IMR-90 (cell line): Measurements from ENCODE around the gene PPP5C. TPM values are rescaled to one million over a fixed set of nuclear protein-coding genes. Genes with fewer than 3 reads are reported as not detected.

ENCODE experiments used
- ATAC-seq: fragments of 200-7000 bp; cut with Tn5 transposase; 2 replicates; pipeline ENCODE4 v1.9.1; 2020; ENCODE audit warnings: low read depth, mild to moderate bottlenecking, moderate library complexity
- BruUV-seq: library from RNA; stranded (reverse); fragments of 400-500 nt; replicated peaks from 2 replicates; lab custom pipeline; 2021; lab: Mats Ljungman, UMichigan
- CTCF ChIA-PET: fragments of 300-600 bp; formaldehyde crosslinking; extraction: SDS; loops from one replicate; lab custom pipeline; 2021; ENCODE audit warnings: antibody characterized with exemption; lab: Yijun Ruan, JAX
- POLR2A ChIA-PET: fragments of 300-600 bp; sonication (Branson Sonifier 250); formaldehyde crosslinking; loops from one replicate; lab custom pipeline; 2022; ENCODE audit warnings: antibody characterized with exemption; ENCODE audit not compliant: unreplicated experiment; lab: Charles Lee
- DNase-seq: peaks from one replicate; pipeline ENCODE4 v3.0.0; 2013
- H2AFZ ChIP-seq: replicated peaks from 2 replicates; pipeline ENCODE3; 2013; ENCODE audit warnings: low read length, mild to moderate bottlenecking; ENCODE audit not compliant: poor library complexity
- H2AK5ac ChIP-seq: 2 replicates; pipeline ENCODE4 v1.6.1; 2013; ENCODE audit warnings: low read depth, low read length, inconsistent platforms
- H2AK9ac ChIP-seq: replicated peaks from 2 replicates; pipeline ENCODE3; 2013; ENCODE audit warnings: mild to moderate bottlenecking, low read depth, low read length, moderate library complexity; ENCODE audit not compliant: poor library complexity
- H2BK120ac ChIP-seq: 2 replicates; pipeline ENCODE4 v1.6.1; 2013; ENCODE audit warnings: low read depth, low read length, inconsistent platforms
- H2BK15ac ChIP-seq: 3 replicates; pipeline ENCODE4 v1.6.1; 2013; ENCODE audit warnings: low read depth, low read length, inconsistent platforms
- H2BK20ac ChIP-seq: 2 replicates; pipeline ENCODE4 v1.6.1; 2013; ENCODE audit warnings: low read depth, mild to moderate bottlenecking, inconsistent platforms, low read length, moderate library complexity
- H2BK5ac ChIP-seq: 2 replicates; pipeline ENCODE4 v1.6.1; 2013; ENCODE audit warnings: mild to moderate bottlenecking, low read depth, low read length, inconsistent platforms; ENCODE audit not compliant: poor library complexity, severe bottlenecking
- H3K14ac ChIP-seq: replicated peaks from 2 replicates; pipeline ENCODE4 v1.6.1; 2013; ENCODE audit warnings: low read depth, low read length, inconsistent platforms
- H3K18ac ChIP-seq: 2 replicates; pipeline ENCODE4 v1.6.1; 2013; ENCODE audit warnings: low read depth, low read length, control low read depth
- H3K23ac ChIP-seq: 2 replicates; pipeline ENCODE4 v1.6.1; 2013; ENCODE audit warnings: low read depth, low read length, inconsistent platforms
- H3K27ac ChIP-seq: 2 replicates; pipeline ENCODE4 v1.5.1; 2013; ENCODE audit warnings: mild to moderate bottlenecking, control low read depth, low read length; ENCODE audit not compliant: insufficient read depth
- H3K27me3 ChIP-seq: 2 replicates; pipeline ENCODE4 v1.6.1; 2013; ENCODE audit warnings: low read length; ENCODE audit not compliant: control insufficient read depth, insufficient read depth
- H3K36me3 ChIP-seq: 2 replicates; pipeline ENCODE4 v1.6.1; 2013; ENCODE audit warnings: low read length, mixed read lengths; ENCODE audit not compliant: control insufficient read depth, insufficient read depth
- H3K4ac ChIP-seq: 2 replicates; pipeline ENCODE4 v1.6.1; 2013; ENCODE audit warnings: low read depth, low read length, inconsistent platforms
- H3K4me1 ChIP-seq: 2 replicates; pipeline ENCODE4 v1.6.1; 2013; ENCODE audit warnings: low read length, mixed read lengths; ENCODE audit not compliant: control insufficient read depth, insufficient read depth
- H3K4me2 ChIP-seq: 2 replicates; pipeline ENCODE4 v1.6.1; 2013; ENCODE audit warnings: low read depth, mild to moderate bottlenecking, control low read depth, low read length, moderate library complexity
- H3K4me3 ChIP-seq: 2 replicates; pipeline ENCODE4 v1.5.1; 2013; ENCODE audit warnings: low read depth, mild to moderate bottlenecking, control low read depth, low read length, moderate library complexity; ENCODE audit not compliant: insufficient read depth
- H3K56ac ChIP-seq: 2 replicates; pipeline ENCODE4 v1.6.1; 2013; ENCODE audit warnings: low read length, inconsistent platforms; ENCODE audit not compliant: insufficient read depth; ENCODE audit errors: extremely low read depth
- H3K79me1 ChIP-seq, 2 experiments: 2 replicates each; pipeline ENCODE4 v1.6.1; 2013; ENCODE audit warnings: low read length in 2 of 2, inconsistent platforms in 1 of 2, low read depth in 1 of 2
- H3K9ac ChIP-seq: 2 replicates; pipeline ENCODE4 v1.6.1; 2013; ENCODE audit warnings: low read depth, low read length, control low read depth
- H3K9me1 ChIP-seq: 2 replicates; pipeline ENCODE4 v1.6.1; 2013; ENCODE audit warnings: low read length, inconsistent platforms; ENCODE audit not compliant: insufficient read depth
- H3K9me3 ChIP-seq: 2 replicates; pipeline ENCODE4 v1.6.1; 2013; ENCODE audit warnings: low read length; ENCODE audit not compliant: control insufficient read depth, insufficient read depth
- H4K20me1 ChIP-seq: 2 replicates; pipeline ENCODE4 v1.6.1; 2013; ENCODE audit warnings: low read length, inconsistent platforms; ENCODE audit not compliant: insufficient read depth
- H4K5ac ChIP-seq: 2 replicates; pipeline ENCODE4 v1.6.1; 2013; ENCODE audit warnings: mild to moderate bottlenecking, low read depth, low read length, control low read depth
- H4K8ac ChIP-seq, 2 experiments: 2 replicates each; pipeline ENCODE4 v1.6.1; 2013; ENCODE audit warnings: low read depth in 2 of 2, low read length in 2 of 2, control low read depth in 1 of 2, inconsistent platforms in 1 of 2
- H4K91ac ChIP-seq: 2 replicates; pipeline ENCODE4 v1.6.1; 2013; ENCODE audit warnings: low read depth, low read length, inconsistent platforms; ENCODE audit not compliant: insufficient read depth
- ELK1 ChIP-seq: fragments of 150-350 bp; IDR thresholded peaks from 2 replicates; pipeline ENCODE4 v1.6.1; 2016; ENCODE audit warnings: low read depth, mild to moderate bottlenecking, low read length, moderate library complexity, borderline replicate concordance
- POLR2A ChIP-seq: IDR thresholded peaks from 2 replicates; pipeline ENCODE4 v1.6.1; 2012; ENCODE audit warnings: mild to moderate bottlenecking, low read depth, low read length
- WGBS, 2 experiments: methylation state at CpG; one replicate each; pipeline versions ENCODE4 v1.1.5 to v1.1.7; 2013; ENCODE audit warnings: missing lambda C conversion rate in 2 of 2; ENCODE audit not compliant: insufficient read length in 1 of 2; ENCODE audit errors: extremely low coverage in 2 of 2; 5-methylcytosine and 5-hydroxymethylcytosine counted together
- dilution Hi-C: fragments of 300-500 bp; cut with HindIII; formaldehyde crosslinking; loops from one replicate; pipeline ENCODE4 v1.14.3; 2018; ENCODE audit warnings: low sequenced_read_pairs; ENCODE audit not compliant: unreplicated experiment
- in situ Hi-C: fragments of 300-500 bp; cut with MboI; formaldehyde crosslinking; loops from 3 replicates; pipeline ENCODE4 v1.14.3; 2019; ENCODE audit warnings: low sequenced_read_pairs, inconsistent platforms, mixed read lengths
- intact Hi-C: fragments of 100-400 bp; cut with micrococcal nuclease; formaldehyde crosslinking; loops from 2 replicates; pipeline ENCODE4 v1.10.0; 2022
- polyA plus RNA-seq, 3 experiments: library from polyadenylated mRNA; depleted of rRNA; stranded (reverse); fragments of >200 nt; gene quantifications; 2 replicates each; pipeline ENCODE4 v1.2.3, GENCODE V29; 2012; ENCODE audit warnings: low replicate concordance in 1 of 3
- total RNA-seq: library from RNA; depleted of rRNA; stranded (reverse); fragments of >200 nt; gene quantifications from 2 replicates; pipeline ENCODE4 v1.2.3, GENCODE V29; 2012

PPP5C gene
- total and polyA plus RNA-seq, 2 of the 4 experiments (the other 2 are of a cell fraction): 80.5 to 128 TPM

- peaks cover 24% of the 10 kb centered on the region for H3K36me3 ChIP-seq
- H3K18ac ChIP-seq: no peak overlapping the region
- H2AFZ ChIP-seq: no peak overlapping the region
- H2BK120ac ChIP-seq: no peak overlapping the region
- H3K9me1 ChIP-seq: peaks cover 18% of the 10 kb centered on the region
- peaks cover 18 to 66% of the 10 kb centered on the region in 2 experiments for H3K79me1 ChIP-seq
- no peak overlapping the region for H4K5ac ChIP-seq
- H4K91ac ChIP-seq: no peak overlapping the region
- ChIA-PET CTCF (interaction anchor here (0.6 kb wide), 1 partner anchor 19 kb away, joined by 5 read pairs; no protein-coding TSS in a partner anchor), POLR2A (no interaction called here)
- no peak overlapping the region for H2BK20ac ChIP-seq
- no peak overlapping the region for H2AK9ac ChIP-seq
- no CpG with 5 or more reads among the region's 9 CpGs for WGBS, 2 experiments
- H3K4me2 ChIP-seq: no peak overlapping the region
- BruUV-seq: no TSS peak
- H4K8ac ChIP-seq: no peak overlapping the region
- no peak overlapping the region for H3K4me3 ChIP-seq
- in situ Hi-C loops: no loop called here
- TF ChIP-seq ELK1 (no peak), POLR2A (no peak)
- H3K23ac ChIP-seq: no peak overlapping the region
- no peak overlapping the region for H3K27ac ChIP-seq
- peaks cover 11% of the 10 kb centered on the region for H3K4me1 ChIP-seq
- H3K9me3 ChIP-seq: no peaks in the 10 kb centered on the region
- H2BK5ac ChIP-seq: no peak overlapping the region
- ATAC-seq (no peak), DNase-seq (no peak)
- H3K14ac ChIP-seq: no peak overlapping the region
- no peak overlapping the region for H3K9ac ChIP-seq
- H3K4ac ChIP-seq: no peak overlapping the region
- dilution Hi-C loops: no loop called here
- intact Hi-C loops: no loop called here
- H2BK15ac ChIP-seq: no peak overlapping the region
- peaks cover 15% of the 10 kb centered on the region for H4K20me1 ChIP-seq
- H2AK5ac ChIP-seq: no peak overlapping the region
- H3K27me3 ChIP-seq: no peaks in the 10 kb centered on the region
- no peak overlapping the region for H3K56ac ChIP-seq
Observed at GRCh38 chr19:46366620-46367292, 19.9 kb downstream of the PPP5C start.
